ENCODE data around the gene MAGI2.

MAGI2 gene

GRCh38 chr7:79410345-79410744 lies 43.1 kb downstream of the MAGI2 start:
- TF ChIP-seq, protein P1, sequence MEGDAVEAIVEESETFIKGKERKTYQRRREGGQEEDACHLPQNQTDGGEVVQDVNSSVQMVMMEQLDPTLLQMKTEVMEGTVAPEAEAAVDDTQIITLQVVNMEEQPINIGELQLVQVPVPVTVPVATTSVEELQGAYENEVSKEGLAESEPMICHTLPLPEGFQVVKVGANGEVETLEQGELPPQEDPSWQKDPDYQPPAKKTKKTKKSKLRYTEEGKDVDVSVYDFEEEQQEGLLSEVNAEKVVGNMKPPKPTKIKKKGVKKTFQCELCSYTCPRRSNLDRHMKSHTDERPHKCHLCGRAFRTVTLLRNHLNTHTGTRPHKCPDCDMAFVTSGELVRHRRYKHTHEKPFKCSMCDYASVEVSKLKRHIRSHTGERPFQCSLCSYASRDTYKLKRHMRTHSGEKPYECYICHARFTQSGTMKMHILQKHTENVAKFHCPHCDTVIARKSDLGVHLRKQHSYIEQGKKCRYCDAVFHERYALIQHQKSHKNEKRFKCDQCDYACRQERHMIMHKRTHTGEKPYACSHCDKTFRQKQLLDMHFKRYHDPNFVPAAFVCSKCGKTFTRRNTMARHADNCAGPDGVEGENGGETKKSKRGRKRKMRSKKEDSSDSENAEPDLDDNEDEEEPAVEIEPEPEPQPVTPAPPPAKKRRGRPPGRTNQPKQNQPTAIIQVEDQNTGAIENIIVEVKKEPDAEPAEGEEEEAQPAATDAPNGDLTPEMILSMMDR (IDR thresholded peaks at IDR 0.05; ENCODE audit: low read depth, low read length, missing control alignments), result no peak
- H3K4me3 ChIP-seq (replicated peaks; ENCODE audit: low read depth, low read length), result no peak overlapping the region
- no peak for DNase-seq (ENCODE audit: extremely low read depth, low read depth)

DNA sequence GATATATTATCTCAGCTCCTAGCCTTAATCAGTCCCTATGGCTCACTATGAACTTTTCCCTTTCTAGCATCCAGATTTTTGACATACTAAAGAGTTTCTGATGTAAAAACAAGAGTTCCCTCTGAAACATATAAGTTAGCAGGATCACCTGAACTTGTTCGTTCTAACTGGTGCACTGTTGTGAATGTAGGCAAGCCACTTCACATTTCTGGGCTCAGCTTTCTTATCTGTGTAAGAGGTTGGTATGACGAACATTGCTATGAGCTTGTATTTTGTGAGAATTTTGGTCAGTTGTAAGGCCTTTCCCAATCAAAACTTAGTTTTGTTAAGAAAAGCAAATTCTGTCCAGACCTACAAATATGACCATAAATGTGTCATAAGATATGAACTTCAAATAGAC lies 46.1 kb downstream of the MAGI2 start:
- no peak for DNase-seq (ENCODE audit: extremely low read depth, low read depth)
- TF ChIP-seq, protein P1 (IDR thresholded peaks at IDR 0.05; ENCODE audit: low read depth, low read length, missing control alignments), result no peak
- no peak overlapping the region for H3K4me3 ChIP-seq (replicated peaks; ENCODE audit: low read depth, low read length)

GRCh38 chr7:79406371-79406770 lies 47.1 kb downstream of the MAGI2 start:
- H3K4me3 ChIP-seq (replicated peaks; ENCODE audit: low read depth, low read length), result no peak overlapping the region
- TF ChIP-seq, protein P1 (IDR thresholded peaks at IDR 0.05; ENCODE audit: low read depth, low read length, missing control alignments), result no peak
- no peak for DNase-seq (ENCODE audit: extremely low read depth, low read depth)

GRCh38 chr7:79405368-79405767 lies 48.1 kb downstream of the MAGI2 start:
- H3K4me3 ChIP-seq (replicated peaks; ENCODE audit: low read depth, low read length), result no peak overlapping the region
- no peak for DNase-seq (ENCODE audit: extremely low read depth, low read depth)
- TF ChIP-seq, protein P1 (IDR thresholded peaks at IDR 0.05; ENCODE audit: low read depth, low read length, missing control alignments), result no peak

DNA sequence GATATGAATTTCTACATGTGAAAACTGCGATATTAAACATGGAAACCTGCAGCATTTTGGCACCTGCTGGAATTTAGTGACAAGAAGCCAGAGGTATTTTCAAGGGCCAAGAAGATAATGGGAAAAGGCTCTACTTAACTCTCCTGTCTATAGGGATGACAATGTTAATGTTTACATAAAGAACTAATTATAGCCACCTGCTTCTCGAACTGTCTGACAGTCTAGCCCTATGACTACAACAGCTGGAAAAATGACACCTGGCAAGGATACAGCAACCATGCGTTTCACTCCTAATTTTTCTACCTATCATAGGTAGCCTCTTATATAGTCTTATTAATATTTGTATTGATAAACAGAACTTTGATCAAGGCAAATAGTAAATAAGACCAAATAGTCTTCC lies 49.6 kb downstream of the MAGI2 start:
- TF ChIP-seq, protein P1 (IDR thresholded peaks at IDR 0.05; ENCODE audit: low read depth, low read length, missing control alignments), result no peak
- no peak for DNase-seq (ENCODE audit: extremely low read depth, low read depth)

DNA sequence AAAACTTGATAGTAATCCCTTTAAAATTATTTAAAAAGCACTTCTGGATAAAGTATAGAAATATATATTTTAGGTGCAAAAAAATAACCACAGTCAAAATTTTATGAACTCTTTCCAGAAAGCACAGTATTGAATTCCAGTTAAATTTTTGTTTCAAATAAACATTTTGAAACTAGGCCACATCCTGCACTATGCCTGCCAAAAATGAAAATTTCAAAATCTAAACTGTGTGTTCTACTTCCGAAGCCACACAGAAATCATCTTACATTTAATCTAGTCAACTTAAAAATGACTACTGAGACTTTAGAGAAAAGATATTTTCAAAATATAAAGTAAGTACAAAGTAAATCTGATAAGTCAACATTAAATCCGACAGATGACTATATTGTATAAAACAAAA lies 50.0 kb downstream of the MAGI2 start:
- TF ChIP-seq, protein P1 (IDR thresholded peaks at IDR 0.05; ENCODE audit: low read depth, low read length, missing control alignments), result no peak
- no peak overlapping the region for H3K4me3 ChIP-seq (replicated peaks; ENCODE audit: low read depth, low read length)
- DNase-seq (ENCODE audit: extremely low read depth, low read depth), result no peak

More for the DNA sequence above, 49.6 kb downstream of the MAGI2 start:
- H3K4me3 ChIP-seq (replicated peaks; ENCODE audit: low read depth, low read length), result no peak overlapping the region

- DNase-seq (ENCODE audit: extremely low read depth, low read depth), result no peak
- no peak overlapping the region for H3K4me3 ChIP-seq (replicated peaks; ENCODE audit: low read depth, low read length)
- TF ChIP-seq, protein P1 (IDR thresholded peaks at IDR 0.05; ENCODE audit: low read depth, low read length, missing control alignments), result no peak
Measured at GRCh38 chr7:79401254-79401653, 52.2 kb downstream of the MAGI2 start.

Data from HFF-Myc (cell line).